GM13977 (cell line): ENCODE results near the gene BTG2.
A peak's percentile ranks its signal among the peaks of the same experiment; 100 is the strongest.

ENCODE experiments used
- DNase-seq: peaks from one replicate; pipeline ENCODE4 v3.0.0; 2012; ENCODE audit warnings: low spot score
- CTCF ChIP-seq: IDR thresholded peaks from 2 replicates; pipeline ENCODE4 v1.5.1; 2012; ENCODE audit warnings: mild to moderate bottlenecking, control low read depth; ENCODE audit not compliant: insufficient read depth; ENCODE audit errors: extremely low read depth, missing control alignments
- in situ Hi-C: fragments of 300-500 bp; cut with MboI; formaldehyde crosslinking; loops from one replicate; pipeline ENCODE4 v1.12.0; 2022; ENCODE audit warnings: low sequenced_read_pairs, low pct_unique_long_range_greater_than_20kb, mixed read lengths, inconsistent platforms; ENCODE audit not compliant: unreplicated experiment

The BTG2 gene

GRCh38 chr1:203267912-203268311, 37.4 kb upstream of the BTG2 start:
- in situ Hi-C loops: loop anchor here (25.0 kb wide), 1 partner anchor 444 kb away; no protein-coding TSS in a partner anchor
- no peak for DNase-seq
- no peak for TF ChIP-seq CTCF

- in situ Hi-C loops: loop anchor here (25.0 kb wide), 1 partner anchor 443 kb away; no protein-coding TSS in a partner anchor
- TF ChIP-seq CTCF: peak; percentile 88
- peak; percentile 79 for DNase-seq
Measured at GRCh38 chr1:203268901-203269653, 36.2 kb upstream of the BTG2 start.

GRCh38 chr1:203269654-203270020, 35.7 kb upstream of the BTG2 start:
- DNase-seq: no peak
- no peak for TF ChIP-seq CTCF
- in situ Hi-C loops: loop anchor here (5.0 to 25.0 kb wide), 3 partner anchors 68 to 443 kb away; no protein-coding TSS in a partner anchor

- no peak for TF ChIP-seq CTCF
- in situ Hi-C loops: loop anchor here (5.0 to 25.0 kb wide), 3 partner anchors 67 to 442 kb away; no protein-coding TSS in a partner anchor
- no peak for DNase-seq
Measured at GRCh38 chr1:203270448-203270847, 34.9 kb upstream of the BTG2 start.

- in situ Hi-C loops: loop anchor here (5.0 to 25.0 kb wide), 3 partner anchors 66 to 441 kb away; no protein-coding TSS in a partner anchor
- TF ChIP-seq CTCF: no peak
- DNase-seq: peak; percentile 72
Measured at GRCh38 chr1:203271018-203271743, 34.1 kb upstream of the BTG2 start.

GRCh38 chr1:203271962-203272632, 33.2 kb upstream of the BTG2 start:
- DNase-seq: no peak
- TF ChIP-seq CTCF: no peak
- in situ Hi-C loops: loop anchor here (5.0 to 25.0 kb wide), 3 partner anchors 65 to 440 kb away; no protein-coding TSS in a partner anchor
